BLaER1 (cell line): ENCODE measurements around the gene PPP4C.

Experiments
- H3K27ac ChIP-seq: shearing (Covaris generic); formaldehyde crosslinking; 2 replicates; pipeline ENCODE4 v1.8.1; 2022
- H3K27me3 ChIP-seq: shearing (Covaris generic); formaldehyde crosslinking; 2 replicates; pipeline ENCODE4 v1.8.1; 2022
- H3K36me3 ChIP-seq: shearing (Covaris generic); formaldehyde crosslinking; 2 replicates; pipeline ENCODE4 v1.8.1; 2022
- H3K4me1 ChIP-seq: shearing (Covaris generic); formaldehyde crosslinking; 2 replicates; pipeline ENCODE4 v1.8.1; 2022
- H3K4me2 ChIP-seq: shearing (Covaris generic); formaldehyde crosslinking; 2 replicates; pipeline ENCODE4 v1.8.1; 2022
- H3K4me3 ChIP-seq: shearing (Covaris generic); formaldehyde crosslinking; 2 replicates; pipeline ENCODE4 v1.8.1; 2022
- H3K9ac ChIP-seq: shearing (Covaris generic); formaldehyde crosslinking; 2 replicates; pipeline ENCODE4 v1.8.1; 2022
- H3K9me3 ChIP-seq: shearing (Covaris generic); formaldehyde crosslinking; 2 replicates; pipeline ENCODE4 v1.8.1; 2022
- H4K20me1 ChIP-seq: shearing (Covaris generic); formaldehyde crosslinking; 2 replicates; pipeline ENCODE4 v1.8.1; 2022
- Cebpa-rat ChIP-seq: shearing (Covaris generic); IDR thresholded peaks from 2 replicates; pipeline ENCODE4 v1.8.1; 2022

Gene PPP4C

DNA sequence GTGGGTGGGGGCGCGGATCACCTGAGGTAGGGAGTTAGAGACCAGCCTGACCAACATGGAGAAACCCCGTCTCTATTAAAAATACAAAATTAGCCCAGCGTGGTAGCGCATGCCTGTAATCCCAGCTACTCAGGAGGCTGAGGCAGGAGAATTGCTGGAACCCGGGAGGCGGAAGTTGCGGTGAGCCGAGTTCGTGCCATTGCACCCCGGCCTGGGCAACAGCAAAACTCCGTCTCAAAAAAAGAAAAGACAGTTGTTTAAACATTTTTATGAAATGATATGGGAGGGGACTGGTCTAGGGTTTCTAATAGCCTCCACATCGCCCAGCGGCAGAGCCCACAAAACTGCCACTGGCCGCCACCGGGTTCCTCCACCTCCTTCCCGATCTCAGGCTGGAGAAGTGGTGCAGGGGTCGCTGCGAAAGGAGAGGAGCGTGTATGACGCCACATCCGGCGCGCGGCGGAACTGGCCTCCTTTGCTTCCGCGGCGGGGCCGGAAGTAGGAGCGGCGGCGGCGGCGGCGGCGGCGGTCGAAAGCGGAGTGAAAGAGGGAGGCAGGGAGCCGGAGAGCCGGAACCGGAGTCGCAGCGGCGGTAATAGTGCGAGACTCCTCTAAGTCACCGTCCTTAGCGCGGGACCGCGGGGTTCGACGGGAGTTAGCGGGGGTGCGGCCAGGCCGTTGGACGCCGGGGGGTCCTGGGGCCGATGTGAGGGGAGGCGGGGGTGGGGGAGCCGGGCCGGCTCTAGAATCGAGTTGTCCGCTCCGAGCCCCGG lies at the start of gene PPP4C:
PPP4C (plus strand) TSS at position 492 of the 773 bp plus-strand sequence. CDS start 384 bp downstream, outside the sequence.
- H3K4me3 ChIP-seq: peak within 1 kb of the TSS; percentile 98
- H3K36me3 ChIP-seq: peaks cover 72% of the 10 kb centered on the region
- peak within 1 kb of the TSS; percentile 97 for H3K9ac ChIP-seq
- peak within 1 kb of the TSS; percentile 92 for H3K27ac ChIP-seq
- no peak for TF ChIP-seq Cebpa-rat
- H3K4me2 ChIP-seq: peak within 1 kb of the TSS; percentile 99
- H3K9me3 ChIP-seq: no peaks in the 10 kb centered on the region
- peaks cover 59% of the 10 kb centered on the region for H4K20me1 ChIP-seq
- no peaks in the 10 kb centered on the region for H3K27me3 ChIP-seq
- H3K4me1 ChIP-seq: peaks cover 31% of the 10 kb centered on the region

DNA sequence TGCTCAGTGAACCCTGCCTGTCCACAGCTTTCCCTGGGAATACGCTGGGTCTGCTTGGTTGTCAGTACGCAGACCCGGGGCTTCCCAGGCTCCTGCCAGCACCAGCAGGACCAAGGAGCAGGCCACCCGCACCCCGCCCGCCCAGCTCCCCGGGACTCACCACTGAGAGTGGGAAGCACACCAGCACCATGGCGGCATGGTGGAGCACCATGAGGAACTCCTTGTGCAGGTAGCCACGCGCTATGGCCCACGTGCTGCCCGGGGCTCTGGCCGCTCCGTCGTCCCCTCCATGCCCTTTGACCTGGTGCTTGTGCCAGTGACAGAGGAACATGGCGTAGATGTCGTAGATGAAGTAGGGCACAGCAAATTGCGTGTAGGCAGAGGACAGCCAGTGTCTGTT lies 49.3 kb upstream of the PPP4C start:
- Histone ChIP-seq H3K4me2 (no peak overlapping the region), H4K20me1 (peaks cover 22% of the 10 kb centered on the region; the same call in 1 of the 2 replicates), H3K4me1 (peaks cover 7% of the 10 kb centered on the region), H3K36me3 (no peaks in the 10 kb centered on the region), H3K9ac (no peak overlapping the region), H3K27me3 (peaks cover 60% of the 10 kb centered on the region), H3K4me3 (no peak overlapping the region), H3K27ac (no peak overlapping the region), H3K9me3 (no peaks in the 10 kb centered on the region)
- no peak for TF ChIP-seq Cebpa-rat

DNA sequence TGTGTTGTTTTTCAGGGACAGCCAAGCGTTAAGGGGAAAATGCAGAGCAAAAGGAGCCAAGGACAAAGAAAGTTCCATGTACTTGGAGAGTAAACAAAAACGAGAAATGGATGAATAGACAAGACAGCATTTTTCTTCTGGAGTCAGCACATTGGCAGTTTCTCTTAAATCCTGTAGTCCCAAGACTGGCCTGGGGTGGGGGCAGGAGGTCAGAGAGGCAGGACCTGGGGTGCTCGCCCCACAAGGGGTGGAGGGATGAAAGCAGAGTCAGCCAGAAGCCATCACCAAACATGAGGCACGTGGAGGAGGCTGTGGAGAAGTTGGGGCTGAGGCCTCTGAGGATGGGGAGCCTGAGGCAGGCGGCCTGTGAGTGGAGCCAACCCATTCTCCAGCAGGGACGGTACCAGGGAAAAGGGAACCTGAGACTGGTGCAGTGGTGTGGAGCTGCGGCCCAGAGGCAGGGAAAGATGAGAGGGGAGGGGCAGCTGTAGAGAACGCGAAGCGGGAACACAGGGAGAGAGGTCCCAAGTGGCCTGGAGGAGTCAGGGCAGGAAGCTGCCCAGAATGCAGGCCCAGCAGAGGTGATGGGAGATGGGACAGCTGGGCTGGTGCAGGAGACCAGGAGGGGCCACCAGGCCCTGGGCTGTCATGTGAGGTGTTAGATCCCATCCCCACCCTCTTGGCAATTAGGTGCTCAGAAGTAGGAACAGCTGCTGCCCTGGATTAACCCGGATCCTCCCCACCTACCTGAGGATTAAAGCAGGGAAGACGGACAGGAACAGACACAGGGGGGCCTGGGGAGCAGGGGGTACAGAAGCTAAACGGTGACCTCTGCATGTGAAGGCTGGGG lies 48.0 kb upstream of the PPP4C start:
- H3K4me3 ChIP-seq: no peak overlapping the region
- H3K36me3 ChIP-seq: no peaks in the 10 kb centered on the region
- no peak for TF ChIP-seq Cebpa-rat
- peaks cover 17% of the 10 kb centered on the region for H3K4me1 ChIP-seq
- H3K27me3 ChIP-seq: peaks cover 67% of the 10 kb centered on the region
- H4K20me1 ChIP-seq: peaks cover 22% of the 10 kb centered on the region; the same call in 1 of the 2 replicates
- no peak overlapping the region for H3K27ac ChIP-seq
- no peak overlapping the region for H3K4me2 ChIP-seq
- H3K9ac ChIP-seq: no peak overlapping the region
- H3K9me3 ChIP-seq: no peaks in the 10 kb centered on the region

DNA sequence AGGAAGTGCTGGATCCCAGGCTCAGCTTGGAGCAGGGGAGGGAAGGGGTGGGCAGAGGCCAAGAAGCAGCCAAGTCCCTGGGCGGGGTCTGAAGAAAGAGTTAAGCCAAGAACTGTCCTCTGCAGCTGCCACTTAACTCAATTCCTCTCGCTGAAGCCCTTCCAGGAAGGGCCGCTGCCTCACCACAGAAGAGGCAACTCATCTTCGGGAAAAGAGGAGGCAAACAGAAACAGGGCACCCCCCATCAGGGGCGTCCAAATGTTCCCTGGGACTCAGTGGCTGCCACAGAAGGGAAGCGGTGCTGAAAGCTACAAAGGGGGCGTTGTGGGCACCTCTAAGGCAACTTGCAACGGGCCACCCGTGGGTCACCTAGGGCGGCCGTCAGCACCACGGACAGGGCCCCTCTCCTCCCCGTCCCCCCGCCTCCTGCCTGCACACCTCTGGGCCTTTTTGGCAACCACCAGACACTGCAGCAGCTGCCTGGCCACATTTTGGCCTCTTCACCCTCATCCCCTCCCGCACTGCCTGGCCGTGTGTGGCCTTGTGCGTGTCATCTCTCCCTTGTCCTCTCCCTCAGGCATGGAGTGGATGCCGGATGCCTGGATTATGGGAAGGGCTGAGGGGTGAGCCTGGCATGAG lies 47.2 kb upstream of the PPP4C start:
- peaks cover 67% of the 10 kb centered on the region for H3K27me3 ChIP-seq
- no peak overlapping the region for H3K9ac ChIP-seq
- no peak overlapping the region for H3K27ac ChIP-seq

DNA sequence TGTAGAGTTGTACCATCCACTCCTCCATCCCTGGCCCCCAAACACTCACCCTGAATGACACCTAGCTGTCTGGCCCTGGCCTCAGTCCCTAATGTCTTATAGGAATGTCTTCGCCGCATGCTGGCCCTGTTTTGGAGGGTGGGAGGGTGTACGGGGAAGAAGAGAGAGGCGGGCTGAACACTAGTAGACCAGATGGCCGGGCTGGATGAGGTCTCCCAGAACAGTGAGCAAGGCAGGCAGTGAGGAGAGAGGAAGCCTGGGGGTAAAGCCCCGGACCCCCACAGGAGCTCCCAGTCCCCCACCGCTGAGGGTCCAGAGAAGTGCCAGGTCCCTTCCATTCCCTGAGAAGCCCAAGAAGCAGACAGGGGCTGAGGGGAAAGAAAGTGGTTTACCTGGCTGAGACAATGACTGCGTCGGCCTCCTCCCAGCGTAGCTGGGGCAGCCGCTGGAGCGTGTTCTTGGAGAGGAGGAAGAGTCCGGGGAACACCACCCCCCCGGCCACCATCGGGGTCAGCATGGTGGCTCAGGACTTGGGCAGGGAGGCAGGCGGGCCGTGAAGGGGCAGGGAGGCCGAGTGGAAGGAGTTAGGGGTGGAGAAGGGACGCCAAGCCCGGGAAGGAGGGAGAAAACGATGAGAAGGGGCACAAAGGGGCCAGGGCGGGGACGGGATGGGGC lies 45.6 kb upstream of the PPP4C start:
- no peak overlapping the region for H3K9ac ChIP-seq
- no peak overlapping the region for H3K4me2 ChIP-seq
- peaks cover 22% of the 10 kb centered on the region; the same call in 1 of the 2 replicates for H4K20me1 ChIP-seq

More for the DNA sequence above, 47.2 kb upstream of the PPP4C start:
- no peak for TF ChIP-seq Cebpa-rat
- peaks cover 24% of the 10 kb centered on the region for H3K4me1 ChIP-seq
- H3K4me3 ChIP-seq: no peak overlapping the region
- H3K9me3 ChIP-seq: no peaks in the 10 kb centered on the region
- H3K36me3 ChIP-seq: no peaks in the 10 kb centered on the region
- peaks cover 22% of the 10 kb centered on the region; the same call in 1 of the 2 replicates for H4K20me1 ChIP-seq
- H3K4me2 ChIP-seq: no peak overlapping the region

DNA sequence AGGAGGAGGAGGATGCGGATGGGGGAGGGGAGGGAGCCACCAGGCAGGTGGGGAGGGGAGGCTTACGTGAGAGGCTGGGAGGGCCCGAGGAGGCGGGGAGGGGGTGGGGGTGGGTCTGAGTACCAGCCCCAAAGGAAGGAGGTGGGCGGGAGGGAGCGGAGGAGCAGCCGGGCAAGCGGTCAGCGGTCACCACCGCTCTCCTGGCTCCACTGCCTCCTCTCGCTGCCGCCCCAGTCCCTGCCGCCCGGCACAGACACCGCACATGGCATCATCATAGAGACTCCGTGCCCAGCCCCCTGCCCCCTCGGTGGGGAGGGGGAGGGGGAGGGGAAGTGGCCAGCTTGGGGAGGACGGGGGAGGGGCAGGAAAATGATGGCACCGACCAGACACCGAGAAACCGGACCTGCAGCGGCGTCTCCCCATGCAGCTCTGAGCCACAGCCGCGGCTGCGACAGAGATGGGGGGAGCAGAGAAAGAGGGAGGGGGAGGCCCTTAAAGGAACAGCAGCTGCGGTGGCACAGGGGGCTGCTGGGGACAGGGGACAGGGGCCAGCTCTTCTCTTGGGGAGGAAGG lies 44.9 kb upstream of the PPP4C start, which contains the start of gene TLCD3B:
TLCD3B (minus strand) TSS at position 431 of the 573 bp plus-strand sequence. CDS start 744 bp downstream, outside the sequence.
- H3K4me1 ChIP-seq: peaks cover 26% of the 10 kb centered on the region
- H3K4me2 ChIP-seq: peak within 1 kb of the TSS; percentile 55
- H3K27me3 ChIP-seq: peaks cover 59% of the 10 kb centered on the region
- H3K9me3 ChIP-seq: no peaks in the 10 kb centered on the region
- H3K27ac ChIP-seq: no peak within 1 kb of the TSS
- H3K4me3 ChIP-seq: no peak within 1 kb of the TSS
- H3K36me3 ChIP-seq: no peaks in the 10 kb centered on the region
- peaks cover 22% of the 10 kb centered on the region; the same call in 1 of the 2 replicates for H4K20me1 ChIP-seq
- H3K9ac ChIP-seq: no peak within 1 kb of the TSS
- TF ChIP-seq Cebpa-rat: no peak

More for the DNA sequence above, 45.6 kb upstream of the PPP4C start:
- Histone ChIP-seq H3K27me3 (peaks cover 67% of the 10 kb centered on the region), H3K27ac (no peak overlapping the region), H3K4me1 (peaks cover 26% of the 10 kb centered on the region), H3K36me3 (no peaks in the 10 kb centered on the region), H3K9me3 (no peaks in the 10 kb centered on the region), H3K4me3 (no peak overlapping the region)
- no peak for TF ChIP-seq Cebpa-rat

DNA sequence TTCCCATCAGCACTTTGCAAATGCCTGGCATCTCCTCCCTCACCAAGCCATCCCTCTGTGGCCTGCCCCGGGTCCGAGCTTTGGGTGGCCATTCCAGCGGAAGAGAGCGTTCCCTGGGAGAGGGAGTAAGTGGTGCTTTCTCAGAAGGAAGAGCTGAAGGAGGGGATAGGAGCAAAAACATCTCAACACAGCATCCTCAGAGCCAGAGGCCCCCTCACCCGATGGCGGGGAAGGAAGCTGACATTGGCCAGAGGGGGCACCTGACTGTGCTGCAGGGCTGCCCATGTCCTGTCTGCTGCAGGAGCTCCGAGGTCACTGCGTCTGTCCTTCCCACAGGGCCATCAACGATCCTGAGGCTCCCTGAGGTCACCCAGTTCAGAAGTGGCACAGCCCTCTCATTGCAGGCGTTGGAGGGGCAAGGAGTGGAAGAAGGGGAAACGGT lies 44.3 kb upstream of the PPP4C start:
- Histone ChIP-seq H3K4me3 (no peak overlapping the region), H3K27me3 (peaks cover 56% of the 10 kb centered on the region), H3K4me2 (peak overlapping the region; percentile 55), H4K20me1 (peaks cover 22% of the 10 kb centered on the region; the same call in 1 of the 2 replicates), H3K9me3 (no peaks in the 10 kb centered on the region), H3K4me1 (peaks cover 26% of the 10 kb centered on the region), H3K27ac (no peak overlapping the region), H3K36me3 (no peaks in the 10 kb centered on the region), H3K9ac (no peak overlapping the region)
- TF ChIP-seq Cebpa-rat: no peak

DNA sequence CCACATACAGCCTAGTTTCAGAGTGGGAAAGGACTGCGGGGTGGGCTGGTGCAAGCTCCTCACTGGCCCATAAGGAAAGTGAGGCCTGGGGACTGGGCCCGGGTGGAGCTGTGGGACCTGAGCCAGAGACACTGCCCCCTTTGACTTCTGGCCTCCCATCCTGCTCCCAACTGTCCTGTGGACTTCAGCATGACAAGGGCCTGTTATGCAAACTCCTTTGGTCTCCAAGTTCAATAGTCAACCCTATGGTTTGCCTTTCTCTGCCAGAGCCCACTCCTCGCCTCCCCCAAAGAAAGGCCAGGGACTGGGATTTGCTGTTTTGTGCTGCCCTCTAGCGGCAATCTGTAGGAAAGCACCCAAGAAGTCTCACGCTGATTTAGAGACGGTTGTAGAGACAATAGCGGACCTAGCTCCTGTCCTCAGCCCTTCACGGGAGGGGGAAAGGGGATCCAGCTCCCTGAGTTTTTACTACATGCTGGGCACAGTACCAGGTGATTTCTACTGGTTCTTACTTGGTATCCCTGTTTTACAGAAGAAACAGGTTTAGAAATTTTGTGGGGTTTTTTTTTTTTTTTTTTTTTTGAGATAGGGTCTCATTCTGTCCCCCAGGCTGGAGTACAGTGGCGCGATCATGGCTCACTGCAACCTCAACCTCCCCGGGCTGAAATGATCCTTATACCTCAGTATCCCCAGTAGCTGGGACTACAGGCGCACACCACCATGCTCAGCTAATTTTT lies 43.5 kb upstream of the PPP4C start:
- peaks cover 49% of the 10 kb centered on the region for H3K27me3 ChIP-seq
- peaks cover 22% of the 10 kb centered on the region; the same call in 1 of the 2 replicates for H4K20me1 ChIP-seq
- no peak for TF ChIP-seq Cebpa-rat
- H3K27ac ChIP-seq: no peak overlapping the region
- H3K36me3 ChIP-seq: no peaks in the 10 kb centered on the region
- H3K9ac ChIP-seq: no peak overlapping the region
- H3K4me3 ChIP-seq: no peak overlapping the region
- peaks cover 26% of the 10 kb centered on the region for H3K4me1 ChIP-seq
- no peaks in the 10 kb centered on the region for H3K9me3 ChIP-seq
- peak overlapping the region; percentile 55 for H3K4me2 ChIP-seq
